K562 (cell line): ENCODE data around the gene COPS6. TPM values are rescaled to one million over a fixed set of nuclear protein-coding genes. Genes with fewer than 3 reads are reported as not detected.

Experiments used
- ATAC-seq: fragments of 200-7000 bp; cut with Tn5 transposase; 3 replicates; pipeline ENCODE4 v1.9.1; 2020; ENCODE audit warnings: moderate library complexity
- BruUV-seq: library from RNA; stranded (reverse); fragments of 400-500 nt; replicated peaks from 2 replicates; lab custom pipeline; 2021; lab: Mats Ljungman, UMichigan
- CTCF ChIA-PET: fragments of 300-600 bp; formaldehyde crosslinking; extraction: SDS; loops from one replicate; lab custom pipeline; 2021; ENCODE audit warnings: low intra/inter-chr PET ratio; lab: Yijun Ruan, JAX
- POLR2A ChIA-PET: fragments of 300-600, 350-650 bp; sonication (Branson Sonifier 250); formaldehyde crosslinking; extraction: SDS; loops from one replicate; lab custom pipeline; 2021; ENCODE audit warnings: antibody characterized with exemption, inconsistent platforms; lab: Yijun Ruan, JAX
- DNase-seq, 4 experiments: peaks; one replicate each; pipeline versions ENCODE4 v3.0.0 to v3.0.0-alpha.2; 2011 to 2018; ENCODE audit warnings: low spot score in 3 of 4, mixed read lengths in 3 of 4; ENCODE audit errors: extremely low read depth in 1 of 4
- FAIRE-seq: peaks from 2 replicates; lab custom pipeline; 2011; peaks lifted over from hg19 to GRCh38; lab: Jason Lieb, UNC
- H2AFZ ChIP-seq: 2 replicates; pipeline ENCODE4 v1.6.0; 2011; ENCODE audit warnings: low read depth, low read length, control low read depth, inconsistent platforms
- H3K27ac ChIP-seq: fragments of 200-600 bp; 3 replicates; pipeline ENCODE4 v1.8.0; 2011; ENCODE audit warnings: low read depth, mild to moderate bottlenecking, control low read depth, inconsistent platforms, low read length, moderate library complexity, mixed read lengths; ENCODE audit errors: extremely low read depth
- H3K27me3 ChIP-seq, 2 experiments: fragments of 300-600 bp in 1 of 2; 2 replicates in 1 of 2; 3 replicates in 1 of 2; pipeline versions ENCODE4 v1.6.0 to v1.8.0; 2011; ENCODE audit warnings: inconsistent platforms in 2 of 2, low read length in 2 of 2, mild to moderate bottlenecking in 1 of 2, mixed read lengths in 1 of 2, moderate library complexity in 1 of 2; ENCODE audit not compliant: control insufficient read depth in 2 of 2, insufficient read depth in 2 of 2
- H3K36me3 ChIP-seq: fragments of 300-600 bp; 3 replicates; pipeline ENCODE4 v1.8.0; 2011; ENCODE audit warnings: mild to moderate bottlenecking, low read length, inconsistent platforms; ENCODE audit not compliant: control insufficient read depth, insufficient read depth
- H3K4me1 ChIP-seq, 2 experiments: fragments of 200-600 bp in 1 of 2; replicated peaks in 1 of 2; 2 replicates in 1 of 2; 3 replicates in 1 of 2; pipeline versions ENCODE4 v1.5.1 to v1.8.0; 2011; ENCODE audit warnings: inconsistent platforms in 2 of 2, low read length in 2 of 2, mild to moderate bottlenecking in 1 of 2, mixed read lengths in 1 of 2, moderate library complexity in 1 of 2; ENCODE audit not compliant: control insufficient read depth in 2 of 2, insufficient read depth in 2 of 2
- H3K4me2 ChIP-seq: 2 replicates; pipeline ENCODE4 v1.6.1; 2011; ENCODE audit warnings: low read length, control low read depth, inconsistent platforms, mixed read lengths; ENCODE audit not compliant: insufficient read depth
- H3K4me3 ChIP-seq: fragments of 200-600 bp; sonication (generic), shearing (Covaris generic); 2 replicates; pipeline ENCODE4 v1.5.1; 2016; ENCODE audit warnings: control low read depth, inconsistent platforms
- H3K79me2 ChIP-seq: fragments of 200-600 bp; 3 replicates; pipeline ENCODE4 v1.8.0; 2011; ENCODE audit warnings: low read length, inconsistent platforms; ENCODE audit not compliant: control insufficient read depth, insufficient read depth
- H3K9ac ChIP-seq, 2 experiments: 2 replicates each; pipeline versions ENCODE4 v1.6.0 to v1.6.1; 2011; ENCODE audit warnings: low read depth in 2 of 2, low read length in 2 of 2, control low read depth in 1 of 2, inconsistent platforms in 1 of 2, mild to moderate bottlenecking in 1 of 2, mixed read lengths in 1 of 2; ENCODE audit not compliant: insufficient read depth in 1 of 2
- H3K9me1 ChIP-seq: one replicate; pipeline ENCODE4 v1.6.0; 2011; ENCODE audit warnings: inconsistent platforms, mild to moderate bottlenecking, low read length, moderate library complexity; ENCODE audit not compliant: control insufficient read depth, insufficient read depth
- H3K9me3 ChIP-seq: replicated peaks from 2 replicates; pipeline ENCODE4 v1.5.1; 2011; ENCODE audit warnings: low read depth, low read length, inconsistent platforms; ENCODE audit not compliant: control insufficient read depth, insufficient read depth
- H4K20me1 ChIP-seq: replicated peaks from 2 replicates; pipeline ENCODE4 v1.6.1; 2011; ENCODE audit warnings: low read length, inconsistent platforms, mixed read lengths; ENCODE audit not compliant: control insufficient read depth, insufficient read depth
- ATF3 ChIP-seq, 2 experiments: fragments of 450-650 bp in 1 of 2; sonication (generic) in 1 of 2; formaldehyde crosslinking in 1 of 2; IDR thresholded peaks in 1 of 2; conservative IDR thresholded peaks in 1 of 2; 2 replicates each; pipeline versions ENCODE4 v1.6.1 to v1.8.1; 2016 to 2023; ENCODE audit warnings: mild to moderate bottlenecking in 2 of 2, moderate library complexity in 2 of 2, inconsistent platforms in 1 of 2, missing genetic modification reagents in 1 of 2
- E2F1 ChIP-seq: sonication (generic); formaldehyde crosslinking; IDR thresholded peaks from 2 replicates; pipeline ENCODE4 v1.8.1; 2023; ENCODE audit warnings: mild to moderate bottlenecking, missing genetic modification reagents, moderate library complexity
- HCFC1 ChIP-seq: IDR thresholded peaks from 2 replicates; pipeline ENCODE4 v1.6.1; 2012; ENCODE audit warnings: low read depth, low read length, improper control_type of control experiment
- MECOM ChIP-seq: fragments of 250-450 bp; sonication (Bioruptor Pico); IDR thresholded peaks from 2 replicates; pipeline ENCODE4 v1.8.0; 2022; ENCODE audit warnings: inconsistent platforms
- SNIP1 ChIP-seq: fragments of 450-650 bp; IDR thresholded peaks from 2 replicates; pipeline ENCODE4 v1.7.1; 2017; ENCODE audit warnings: low read depth, mild to moderate bottlenecking
- ZNF318 ChIP-seq, 2 experiments: fragments of 450-650 bp; IDR thresholded peaks; 2 replicates each; pipeline ENCODE4 v1.6.1; 2016; ENCODE audit warnings: mild to moderate bottlenecking in 2 of 2, borderline replicate concordance in 1 of 2, low read depth in 1 of 2, moderate library complexity in 1 of 2
- ZNF384 ChIP-seq: IDR thresholded peaks from 2 replicates; pipeline ENCODE4 v1.6.1; 2012; ENCODE audit warnings: low read depth, low read length, improper control_type of control experiment
- ZNF444 ChIP-seq: fragments of 250-450 bp; sonication (Bioruptor Pico); IDR thresholded peaks from 2 replicates; pipeline ENCODE4 v1.4.0; 2020; ENCODE audit warnings: mild to moderate bottlenecking, moderate library complexity
- ZNF75A ChIP-seq: fragments of 450-650 bp; formaldehyde crosslinking; IDR thresholded peaks from 2 replicates; pipeline ENCODE4 v1.4.0; 2020; ENCODE audit warnings: mild to moderate bottlenecking
- ZNF76 ChIP-seq: fragments of 250-450 bp; sonication (Bioruptor Pico); IDR thresholded peaks from 2 replicates; pipeline ENCODE4 v1.4.0; 2020; ENCODE audit warnings: mild to moderate bottlenecking, moderate library complexity, borderline replicate concordance
- WGBS: fragments of 100-300 bp; shearing (Covaris generic); methylation state at CpG from one replicate; pipeline ENCODE4 v1.1.6; 2016; ENCODE audit warnings: low coverage, mixed read lengths; ENCODE audit not compliant: insufficient coverage; ENCODE audit errors: missing lambda C conversion rate; 5-methylcytosine and 5-hydroxymethylcytosine counted together
- in situ Hi-C: fragments of 300-500 bp; cut with MboI; formaldehyde crosslinking; loops from 4 replicates; pipeline ENCODE4 v1.15.0; 2018; ENCODE audit warnings: inconsistent platforms, mixed read lengths
- intact Hi-C: fragments of 100-400 bp; cut with micrococcal nuclease; formaldehyde crosslinking; loops from 2 replicates; pipeline ENCODE4 v1.14.2; 2022
- polyA plus RNA-seq, 8 experiments: library from polyadenylated mRNA; depleted of rRNA in 4 of 8; stranded (reverse) in 5 of 8; unstranded in 3 of 8; fragments of >200 nt; fragmentation: Nextera tagmentation in 2 of 8; fragmentation: Illumina TruSeq in 1 of 8; extraction: Ambion mirVana in 2 of 8; extraction: Trizol in 1 of 8; gene quantifications; 2 replicates each; pipeline versions ENCODE4 v1.2.1 to v1.2.3, GENCODE V29; 2011 to 2014; ENCODE audit warnings: inconsistent platforms in 1 of 8, missing spikeins in 1 of 8
- total RNA-seq, 7 experiments: library from RNA; depleted of rRNA in 6 of 7; stranded (reverse); fragments of >200 nt in 6 of 7; fragmentation: Illumina TruSeq in 2 of 7; extraction: Trizol in 2 of 7; gene quantifications; 2 replicates each; pipeline versions ENCODE4 v1.2.1 to v1.2.3, GENCODE V29; 2011 to 2021; ENCODE audit warnings: low replicate concordance in 1 of 7

Gene COPS6
- total and polyA plus RNA-seq, 9 of the 15 experiments (the other 6 are each of a cell fraction or from before 2014, with no cell fraction given), result 63.0 to 331 (median 168) TPM

- no peaks in the 10 kb centered on the region for H3K9me1 ChIP-seq
- no peaks in the 10 kb centered on the region for H3K27me3 ChIP-seq
- no peak for FAIRE-seq
- peak overlapping the region; percentile 53 for H2AFZ ChIP-seq
- no TSS peak for BruUV-seq
- POLR2A ChIA-PET, result interaction anchor here (7.9 kb wide), 1 partner anchor 14 kb away, joined by 115 read pairs; the partner anchor contains the start of genes AP4M1 and MCM7
- H3K9me3 ChIP-seq, result no peaks in the 10 kb centered on the region
- H3K79me2 ChIP-seq, result peaks cover 19% of the 10 kb centered on the region
- peaks cover 24% of the 10 kb centered on the region for H3K36me3 ChIP-seq
- intact Hi-C loops (no loop called here), in situ Hi-C loops (no loop called here)
- H4K20me1 ChIP-seq, result peaks cover 10% of the 10 kb centered on the region; the same call in 1 of the 2 replicates
- 77% methylated on average over 10 of the region's 10 CpGs for WGBS
- no peak overlapping the region; the same call in 2 of the 3 replicates for H3K27ac ChIP-seq
- CTCF ChIA-PET, result no interaction called here
- H3K4me1 ChIP-seq, result peaks cover 31 to 32% of the 10 kb centered on the region in 2 experiments
- DNase-seq, result no peak
- no peak for ATAC-seq
- no peak overlapping the region for H3K4me2 ChIP-seq
- no peak overlapping the region for H3K9ac ChIP-seq
- H3K4me3 ChIP-seq, result no peak overlapping the region
- TF ChIP-seq ZNF318 (IDR thresholded peaks at IDR 0.05; ENCODE audit: borderline replicate concordance in 1 of 2, low read depth in 1 of 2) (no peak), ZNF76 (CRISPR knock-in tag) (no peak), ZNF384 (no peak), HCFC1 (no peak), ZNF75A (CRISPR knock-in tag) (no peak), ZNF444 (no peak), E2F1 (CRISPR knock-in tag) (no peak), MECOM (CRISPR knock-in tag) (no peak), SNIP1 (no peak), ATF3 (IDR thresholded peaks at IDR 0.05) (peak; percentile 21; the same call in 1 of the 2 replicates), ATF3 (CRISPR knock-in tag; conservative IDR thresholded peaks at IDR 0.05) (no peak)
Observed at GRCh38 chr7:100087055-100087750, 1.6 kb upstream of the COPS6 start.
